ENCODE data around the gene PMEPA1.

DNA sequence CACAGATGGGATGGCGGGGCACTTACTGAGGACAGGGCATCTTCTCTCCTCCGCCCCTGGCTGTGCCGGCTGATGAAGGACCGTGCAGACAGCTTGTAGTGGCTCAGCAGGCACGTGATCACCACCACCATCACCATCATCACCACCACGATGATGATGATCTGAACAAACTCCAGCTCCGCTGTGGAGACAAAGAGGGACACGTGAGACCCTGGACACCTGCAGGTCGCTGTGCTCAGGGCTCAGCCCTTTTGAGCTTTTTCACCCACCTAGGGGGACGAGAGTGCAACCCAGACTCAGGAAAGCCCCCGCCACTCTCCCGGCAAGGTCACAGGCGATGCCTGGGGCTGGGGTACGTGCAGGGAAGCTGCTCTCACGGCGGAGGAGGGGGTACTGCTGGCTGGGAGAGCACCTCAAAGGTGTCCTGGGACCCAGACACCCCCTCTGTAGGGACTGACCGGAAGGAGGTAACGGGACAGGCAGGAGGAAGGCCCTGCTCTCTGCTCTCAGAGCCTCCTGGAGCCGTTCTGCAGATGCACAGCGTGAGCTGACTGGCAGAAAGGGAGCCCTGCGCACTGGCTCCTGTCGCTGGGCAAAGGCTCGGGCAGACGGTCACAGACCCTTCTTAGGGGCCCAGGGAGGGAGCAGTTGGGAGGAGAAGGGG lies 50.2 kb downstream of the PMEPA1 start:
- TF ChIP-seq, protein P1, sequence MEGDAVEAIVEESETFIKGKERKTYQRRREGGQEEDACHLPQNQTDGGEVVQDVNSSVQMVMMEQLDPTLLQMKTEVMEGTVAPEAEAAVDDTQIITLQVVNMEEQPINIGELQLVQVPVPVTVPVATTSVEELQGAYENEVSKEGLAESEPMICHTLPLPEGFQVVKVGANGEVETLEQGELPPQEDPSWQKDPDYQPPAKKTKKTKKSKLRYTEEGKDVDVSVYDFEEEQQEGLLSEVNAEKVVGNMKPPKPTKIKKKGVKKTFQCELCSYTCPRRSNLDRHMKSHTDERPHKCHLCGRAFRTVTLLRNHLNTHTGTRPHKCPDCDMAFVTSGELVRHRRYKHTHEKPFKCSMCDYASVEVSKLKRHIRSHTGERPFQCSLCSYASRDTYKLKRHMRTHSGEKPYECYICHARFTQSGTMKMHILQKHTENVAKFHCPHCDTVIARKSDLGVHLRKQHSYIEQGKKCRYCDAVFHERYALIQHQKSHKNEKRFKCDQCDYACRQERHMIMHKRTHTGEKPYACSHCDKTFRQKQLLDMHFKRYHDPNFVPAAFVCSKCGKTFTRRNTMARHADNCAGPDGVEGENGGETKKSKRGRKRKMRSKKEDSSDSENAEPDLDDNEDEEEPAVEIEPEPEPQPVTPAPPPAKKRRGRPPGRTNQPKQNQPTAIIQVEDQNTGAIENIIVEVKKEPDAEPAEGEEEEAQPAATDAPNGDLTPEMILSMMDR (IDR thresholded peaks at IDR 0.05) = no peak
- no peak for TF ChIP-seq POLR2A (IDR thresholded peaks at IDR 0.05)

Data from Peyer's patch (tissue), 4 donors.